Activated CD8-positive, alpha-beta memory T cell treated with anti-CD3 and anti-CD28 coated beads, Interleukin-2, amount 10 ng/mL, durations not matched to agents 7 days and 5 days (primary cell): Measurements from ENCODE around the gene BRCA2. TPM values are rescaled to one million over a fixed set of nuclear protein-coding genes. Genes with fewer than 3 reads are reported as not detected.
A peak's percentile ranks its signal among the peaks of the same experiment; 100 is the strongest.

Source experiments
- ATAC-seq: fragments of 150-1000 bp; cut with Tn5 transposase; one replicate; pipeline ENCODE4 v1.10.0; 2021; ENCODE audit warnings: moderate library complexity
- CTCF ChIA-PET: fragments of 350-600 bp; sonication (Branson Sonifier 250); formaldehyde crosslinking; loops from one replicate; lab custom pipeline; 2021; ENCODE audit warnings: antibody characterized with exemption; lab: Charles Lee
- DNase-seq: peaks from one replicate; pipeline ENCODE4 v3.0.0-alpha.2; 2020
- H3K27ac Mint-ChIP-seq: one replicate; pipeline ENCODE4 v1.8.0; 2021; ENCODE audit warnings: mild to moderate bottlenecking, mixed read lengths
- H3K27me3 Mint-ChIP-seq: one replicate; pipeline ENCODE4 v1.8.0; 2021; ENCODE audit warnings: mixed read lengths
- H3K36me3 Mint-ChIP-seq: one replicate; pipeline ENCODE4 v1.8.0; 2021; ENCODE audit warnings: mild to moderate bottlenecking, mixed read lengths
- H3K4me1 Mint-ChIP-seq: one replicate; pipeline ENCODE4 v1.8.0; 2021; ENCODE audit warnings: mixed read lengths
- H3K4me3 Mint-ChIP-seq: one replicate; pipeline ENCODE4 v1.8.0; 2021; ENCODE audit warnings: mild to moderate bottlenecking, moderate library complexity, mixed read lengths
- H3K9me3 Mint-ChIP-seq: one replicate; pipeline ENCODE4 v1.8.0; 2022; ENCODE audit warnings: low read depth, mixed read lengths
- total RNA-seq, 2 experiments: library from RNA; stranded (reverse); gene quantifications; one replicate each; pipeline ENCODE4 v1.2.3, GENCODE V29; 2021

Gene BRCA2
- total RNA-seq, 2 experiments from 2014 or later, result 25.1 to 37.8 TPM

DNA sequence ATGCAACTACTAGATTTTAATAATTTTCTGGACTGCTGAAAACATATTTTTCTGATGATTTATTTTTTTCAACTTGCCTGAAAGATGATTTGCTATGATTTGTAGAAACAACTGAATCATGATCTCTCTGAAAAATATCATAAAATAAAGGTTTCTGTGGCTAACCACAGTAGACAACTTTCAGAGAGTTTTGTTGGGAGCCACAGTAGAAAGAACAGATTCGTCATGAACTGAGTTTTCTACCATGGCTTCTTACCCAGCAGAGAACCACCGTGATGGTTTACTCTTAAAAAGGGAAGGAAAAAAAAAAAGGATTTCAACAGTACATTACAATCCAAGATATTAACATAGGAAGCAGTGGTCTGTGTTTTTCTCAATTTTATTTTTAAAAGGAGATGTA is 18.1 kb upstream of the BRCA2 start:
- no peaks in the 10 kb centered on the region for H3K9me3 Mint-ChIP-seq
- no peak for ATAC-seq
- peaks cover 36% of the 10 kb centered on the region for H3K27me3 Mint-ChIP-seq
- no peak overlapping the region for H3K4me3 Mint-ChIP-seq
- no peaks in the 10 kb centered on the region for H3K36me3 Mint-ChIP-seq
- no peak for DNase-seq
- H3K4me1 Mint-ChIP-seq, result peaks cover 6% of the 10 kb centered on the region
- CTCF ChIA-PET, result no interaction called here
- H3K27ac Mint-ChIP-seq, result no peak overlapping the region

GRCh38 chr13:32298695-32299094 is 16.6 kb upstream of the BRCA2 start:
- ATAC-seq, result no peak
- peaks cover 35% of the 10 kb centered on the region for H3K27me3 Mint-ChIP-seq
- H3K4me1 Mint-ChIP-seq, result peaks cover 6% of the 10 kb centered on the region
- DNase-seq, result no peak
- H3K4me3 Mint-ChIP-seq, result no peak overlapping the region
- CTCF ChIA-PET, result no interaction called here
- no peaks in the 10 kb centered on the region for H3K9me3 Mint-ChIP-seq
- no peaks in the 10 kb centered on the region for H3K36me3 Mint-ChIP-seq
- H3K27ac Mint-ChIP-seq, result no peak overlapping the region

DNA sequence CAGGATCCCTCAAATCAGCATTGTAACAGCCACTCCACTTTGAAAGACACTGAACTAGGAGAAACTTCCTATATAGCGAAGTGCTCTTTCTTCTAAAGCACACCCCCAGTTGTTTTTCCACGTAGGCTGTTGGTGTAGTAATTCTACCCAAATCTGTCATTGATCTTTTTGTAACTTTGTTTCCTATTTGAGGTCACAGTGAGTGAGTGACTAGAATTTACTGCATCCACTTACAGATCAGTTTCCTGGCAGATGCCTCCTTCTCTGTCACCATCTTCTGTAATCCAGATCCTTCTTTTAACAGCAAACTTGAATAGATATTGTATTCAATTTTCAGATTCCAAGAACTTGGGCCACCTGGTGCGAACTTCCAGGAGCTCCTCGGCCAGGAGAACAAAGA is 15.4 kb upstream of the BRCA2 start:
- ATAC-seq (peak; percentile 57), DNase-seq (no peak)
- Mint-ChIP-seq H3K27ac (no peak overlapping the region), H3K4me3 (no peak overlapping the region), H3K4me1 (peaks cover 6% of the 10 kb centered on the region), H3K9me3 (no peaks in the 10 kb centered on the region), H3K27me3 (peaks cover 31% of the 10 kb centered on the region), H3K36me3 (no peaks in the 10 kb centered on the region)
- CTCF ChIA-PET, result interaction anchor here (1.2 to 1.3 kb wide), 2 partner anchors 12 to 32 kb away, joined by 4 to 8 read pairs; no protein-coding TSS in a partner anchor

DNA sequence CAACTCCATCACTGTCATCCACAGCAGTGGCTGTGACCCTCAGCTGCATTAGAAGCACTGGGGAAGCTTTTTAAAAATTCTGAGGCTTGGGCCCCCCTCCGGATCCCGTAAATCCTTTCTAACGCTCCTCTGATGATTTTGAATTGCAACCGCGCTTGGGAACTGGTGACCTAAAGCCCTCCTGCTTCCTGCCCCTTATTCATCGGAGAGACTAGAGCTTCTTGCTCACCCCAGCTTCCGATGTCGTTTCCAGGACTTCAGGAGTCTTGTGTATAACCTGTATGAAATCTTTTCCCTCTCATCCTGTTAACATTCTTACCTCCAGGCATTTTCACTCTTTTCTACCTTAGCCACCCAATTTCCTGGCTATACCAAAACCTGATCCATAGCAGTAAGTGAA is 14.9 kb upstream of the BRCA2 start:
- DNase-seq (no peak), ATAC-seq (no peak)
- Mint-ChIP-seq H3K4me3 (no peak overlapping the region), H3K9me3 (no peaks in the 10 kb centered on the region), H3K4me1 (peaks cover 6% of the 10 kb centered on the region), H3K36me3 (no peaks in the 10 kb centered on the region), H3K27ac (no peak overlapping the region), H3K27me3 (peaks cover 30% of the 10 kb centered on the region)
- CTCF ChIA-PET, result interaction anchor here (1.2 to 1.5 kb wide), 3 partner anchors 11 to 32 kb away, joined by 3 to 8 read pairs (median 4); no protein-coding TSS in a partner anchor

DNA sequence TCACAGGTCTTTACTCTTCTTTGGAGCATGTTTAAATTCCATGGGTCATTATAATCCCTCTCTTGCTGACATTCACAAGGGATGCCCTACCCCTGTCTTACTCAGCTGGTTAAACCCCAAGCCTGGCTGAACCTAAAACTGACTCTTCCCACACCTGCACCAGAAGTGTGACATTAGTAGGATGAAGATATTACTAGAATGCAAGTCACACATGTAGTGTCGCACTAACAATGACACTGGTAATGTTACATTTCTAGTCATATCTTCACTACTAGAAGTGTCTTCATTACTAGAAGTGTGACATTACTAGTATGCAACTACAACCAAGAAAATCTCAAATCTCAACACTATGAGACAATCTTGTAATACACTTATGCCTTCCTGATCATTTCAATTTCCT is 14.4 kb upstream of the BRCA2 start:
- Mint-ChIP-seq H3K4me1 (peaks cover 6% of the 10 kb centered on the region), H3K27me3 (peaks cover 25% of the 10 kb centered on the region), H3K9me3 (no peaks in the 10 kb centered on the region), H3K36me3 (no peaks in the 10 kb centered on the region), H3K27ac (no peak overlapping the region), H3K4me3 (no peak overlapping the region)
- CTCF ChIA-PET, result interaction anchor here (1.2 to 1.5 kb wide), 3 partner anchors 11 to 33 kb away, joined by 3 to 8 read pairs (median 4); no protein-coding TSS in a partner anchor
- no peak for DNase-seq
- peak; percentile 45 for ATAC-seq

GRCh38 chr13:32302461-32302860 is 12.8 kb upstream of the BRCA2 start:
- H3K27me3 Mint-ChIP-seq, result peaks cover 13% of the 10 kb centered on the region
- DNase-seq, result no peak
- no peaks in the 10 kb centered on the region for H3K9me3 Mint-ChIP-seq
- CTCF ChIA-PET, result no interaction called here
- no peaks in the 10 kb centered on the region for H3K36me3 Mint-ChIP-seq
- H3K4me1 Mint-ChIP-seq, result peaks cover 3% of the 10 kb centered on the region
- no peak for ATAC-seq
- H3K4me3 Mint-ChIP-seq, result no peak overlapping the region
- H3K27ac Mint-ChIP-seq, result no peak overlapping the region

DNA sequence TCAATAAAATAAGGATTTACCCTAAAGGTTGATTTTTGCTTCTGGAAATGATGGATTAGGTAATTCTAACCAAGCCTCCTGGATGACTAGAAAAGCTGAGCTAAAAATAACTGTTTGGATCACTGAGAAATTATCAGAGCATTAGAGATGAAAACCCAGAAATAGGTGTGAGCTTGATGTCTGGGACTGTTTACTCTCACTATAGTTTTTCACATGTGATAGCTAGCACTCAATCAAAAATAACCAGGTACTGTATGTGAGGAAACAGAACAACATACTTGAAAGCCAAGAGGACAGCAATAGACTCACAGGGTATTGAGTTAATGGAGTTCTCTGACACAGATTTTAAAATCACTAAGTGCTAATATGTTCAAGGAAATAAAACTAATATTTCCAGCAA is 9.7 kb upstream of the BRCA2 start:
- DNase-seq, result no peak
- H3K36me3 Mint-ChIP-seq, result no peaks in the 10 kb centered on the region
- no peak for ATAC-seq
- H3K27ac Mint-ChIP-seq, result no peak overlapping the region
- no peaks in the 10 kb centered on the region for H3K9me3 Mint-ChIP-seq
- peaks cover 16% of the 10 kb centered on the region for H3K4me1 Mint-ChIP-seq
- H3K27me3 Mint-ChIP-seq, result peaks cover 2% of the 10 kb centered on the region
- no peak overlapping the region for H3K4me3 Mint-ChIP-seq
- CTCF ChIA-PET, result interaction anchor here (1.3 to 2.5 kb wide), 3 partner anchors 10 to 396 kb away, joined by 3 to 8 read pairs (median 8); partner anchors contain the start of genes BRCA2 and ZAR1L

DNA sequence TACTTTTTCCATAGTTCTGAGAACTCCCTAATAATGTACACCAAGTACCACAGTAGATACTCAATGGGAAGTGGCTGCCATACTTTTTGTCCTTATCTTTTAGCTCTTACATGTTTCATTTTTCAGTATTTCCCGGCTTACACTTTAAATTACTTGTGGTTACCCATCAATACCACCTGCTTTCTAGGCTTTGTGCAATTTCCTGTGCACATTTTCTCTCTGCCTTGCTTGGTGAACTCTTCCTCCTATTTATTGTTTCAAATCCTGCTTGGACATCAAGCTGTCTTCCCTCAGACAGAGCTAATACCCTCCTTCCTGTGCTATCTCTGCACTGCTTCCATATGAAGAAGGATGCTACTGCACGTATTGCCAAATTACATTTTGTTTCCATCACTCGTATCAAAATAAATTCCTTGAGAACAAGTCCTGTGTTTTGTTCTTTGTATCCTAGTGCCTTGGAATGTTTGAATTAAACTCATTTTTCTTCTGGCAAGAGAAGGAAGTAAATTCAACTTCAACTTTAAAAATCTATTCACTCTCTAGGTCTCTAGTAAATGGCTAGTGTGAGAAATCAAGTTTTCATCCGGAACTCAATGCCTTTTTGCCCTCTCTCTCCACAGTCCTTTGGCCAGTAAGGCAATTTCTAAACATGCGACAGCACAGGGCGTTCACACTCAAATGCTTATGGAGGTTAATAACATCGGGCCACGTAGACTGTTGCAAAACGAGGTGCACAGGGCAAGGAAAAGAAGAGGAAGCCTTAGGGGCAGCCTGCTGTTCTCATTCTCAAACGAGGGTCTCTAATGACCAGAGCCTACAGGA is 5.8 kb upstream of the BRCA2 start:
- no peak overlapping the region for H3K27ac Mint-ChIP-seq
- ATAC-seq, result peak; percentile 21
- H3K27me3 Mint-ChIP-seq, result peaks cover 2% of the 10 kb centered on the region
- H3K4me3 Mint-ChIP-seq, result no peak overlapping the region
- no peaks in the 10 kb centered on the region for H3K36me3 Mint-ChIP-seq
- H3K4me1 Mint-ChIP-seq, result peaks cover 24% of the 10 kb centered on the region
- H3K9me3 Mint-ChIP-seq, result no peaks in the 10 kb centered on the region
- no peak for DNase-seq
- CTCF ChIA-PET, result interaction anchor here (1.3 to 2.9 kb wide), 2 partner anchors 35 to 400 kb away, joined by 3 to 10 read pairs; no protein-coding TSS in a partner anchor

DNA sequence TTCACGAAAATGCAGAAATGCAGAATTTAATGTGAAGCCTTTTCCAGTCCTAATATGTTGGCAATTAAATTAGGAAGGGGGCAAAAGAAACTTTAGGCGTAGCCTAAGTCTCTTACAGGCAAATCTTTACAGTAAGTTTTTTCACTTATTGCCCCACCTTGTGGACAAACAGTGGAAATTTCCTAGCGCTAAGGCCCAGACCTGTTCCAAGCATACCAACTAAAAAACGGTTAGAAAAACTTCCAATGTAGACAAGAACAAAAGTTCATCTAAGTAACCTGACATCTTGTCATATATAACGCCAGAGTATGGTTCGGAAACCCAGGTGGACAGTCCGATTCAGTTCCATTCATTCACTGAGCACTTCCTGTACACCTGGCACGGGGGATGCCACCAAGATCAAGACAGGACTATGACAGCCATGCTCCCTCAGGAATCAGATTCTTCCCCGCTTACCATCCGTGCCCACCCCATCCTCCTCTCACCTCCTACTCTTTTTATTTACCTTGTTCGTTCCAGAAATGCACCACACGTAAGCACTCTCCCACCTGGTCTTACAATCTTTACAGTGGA is 5.1 kb upstream of the BRCA2 start:
- H3K36me3 Mint-ChIP-seq, result no peaks in the 10 kb centered on the region
- DNase-seq (no peak), ATAC-seq (peak; percentile 62)
- peaks cover 29% of the 10 kb centered on the region for H3K4me1 Mint-ChIP-seq
- peaks cover 2% of the 10 kb centered on the region for H3K27me3 Mint-ChIP-seq
- H3K27ac Mint-ChIP-seq, result no peak overlapping the region
- CTCF ChIA-PET, result no interaction called here
- H3K9me3 Mint-ChIP-seq, result no peaks in the 10 kb centered on the region
- no peak overlapping the region for H3K4me3 Mint-ChIP-seq

DNA sequence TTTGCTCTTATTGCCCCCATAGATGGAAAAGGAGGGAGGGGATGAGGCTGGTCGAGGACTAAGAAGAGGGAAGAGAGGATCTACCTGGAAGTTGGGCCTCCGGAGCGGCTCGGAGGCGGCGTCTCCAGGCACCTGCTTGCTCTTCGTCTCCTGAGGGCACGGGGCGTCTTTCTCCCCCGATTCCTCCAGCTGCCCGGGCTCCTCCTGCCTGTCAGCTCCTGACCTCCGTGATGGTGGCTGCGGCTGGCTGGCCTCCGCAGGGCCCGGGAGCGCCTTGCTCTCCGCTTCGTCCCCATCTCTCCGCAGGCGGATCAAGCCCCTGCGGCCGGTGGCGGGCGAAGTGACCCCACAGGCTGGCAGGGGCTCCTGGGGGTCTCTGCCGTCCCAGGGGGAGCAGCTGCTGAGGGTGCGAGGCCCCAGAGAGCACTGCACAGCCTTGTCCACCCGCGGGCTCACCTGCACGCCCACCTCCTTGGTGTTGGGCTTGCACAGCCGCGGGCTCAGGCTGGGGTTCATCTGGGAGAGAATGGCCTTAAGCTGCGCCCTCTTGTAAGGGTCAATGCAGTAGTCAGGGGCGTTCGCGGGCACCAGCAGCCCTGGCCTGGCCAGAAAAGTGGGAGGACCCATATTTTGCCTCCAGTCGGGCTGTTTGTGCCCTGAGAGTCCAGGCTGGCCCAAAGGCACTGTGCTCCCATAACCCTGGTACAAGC is 4.0 kb upstream of the BRCA2 start:
- no peak overlapping the region for H3K4me3 Mint-ChIP-seq
- ATAC-seq, result no peak
- H3K9me3 Mint-ChIP-seq, result no peaks in the 10 kb centered on the region

DNA sequence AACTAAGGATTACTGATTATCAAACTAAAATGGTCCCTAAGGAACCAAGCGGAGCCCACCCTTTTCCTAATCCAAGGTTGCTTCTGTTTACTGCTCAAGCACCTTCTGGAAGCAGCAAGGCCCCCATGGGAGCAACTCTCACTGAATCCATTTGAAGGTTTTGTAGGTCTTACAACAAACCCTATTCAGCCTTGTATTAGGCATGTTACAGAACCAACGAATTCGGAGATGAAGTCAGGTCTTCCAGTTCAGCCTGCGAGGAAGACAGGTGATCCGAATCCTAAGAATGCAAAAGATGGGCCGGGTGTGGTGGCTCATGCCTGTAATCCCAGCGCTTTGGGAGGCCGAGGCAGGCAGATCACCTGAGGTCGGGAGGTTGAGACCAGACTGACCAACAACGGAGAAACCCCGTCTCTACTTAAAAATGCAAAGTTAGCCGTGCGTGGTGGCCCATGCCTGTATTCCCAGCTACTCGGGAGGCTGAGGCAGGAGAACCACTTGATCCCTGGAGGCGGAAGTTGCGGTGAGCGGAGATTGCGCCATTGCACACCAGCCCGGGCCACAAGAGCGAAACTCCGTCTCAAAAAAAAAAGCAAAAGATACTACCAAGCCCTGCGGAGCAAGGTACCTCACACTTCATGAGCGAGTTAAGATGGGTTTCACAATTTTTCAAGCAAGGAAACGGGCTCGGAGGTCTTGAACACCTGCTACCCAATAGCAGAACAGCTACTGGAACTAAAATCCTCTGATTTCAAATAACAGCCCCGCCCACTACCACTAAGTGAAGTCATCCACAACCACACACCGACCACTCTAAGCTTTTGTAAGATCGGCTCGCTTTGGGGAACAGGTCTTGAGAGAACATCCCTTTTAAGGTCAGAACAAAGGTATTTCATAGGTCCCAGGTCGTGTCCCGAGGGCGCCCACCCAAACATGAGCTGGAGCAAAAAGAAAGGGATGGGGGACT is 754 bp upstream of the BRCA2 start:
- CTCF ChIA-PET, result interaction anchor here (0.7 to 2.4 kb wide), 12 partner anchors 8 to 1503 kb away, joined by 3 to 9 read pairs (median 4); partner anchors contain the start of genes PDS5B and RFC3
- Mint-ChIP-seq H3K27me3 (no peaks in the 10 kb centered on the region), H3K4me3 (peak overlapping the region; percentile 93), H3K9me3 (no peaks in the 10 kb centered on the region), H3K27ac (peak overlapping the region; percentile 100), H3K4me1 (peaks cover 42% of the 10 kb centered on the region), H3K36me3 (peaks cover 17% of the 10 kb centered on the region)
- ATAC-seq, result peak; percentile 67
- DNase-seq, result peak; percentile 86

More for the DNA sequence above, 4.0 kb upstream of the BRCA2 start:
- Mint-ChIP-seq H3K4me1 (peaks cover 29% of the 10 kb centered on the region), H3K36me3 (peaks cover 3% of the 10 kb centered on the region), H3K27me3 (peaks cover 2% of the 10 kb centered on the region), H3K27ac (no peak overlapping the region)
- CTCF ChIA-PET, result interaction anchor here (1.0 to 2.2 kb wide), 3 partner anchors 11 to 402 kb away, joined by 3 to 8 read pairs (median 4); no protein-coding TSS in a partner anchor
- no peak for DNase-seq

GRCh38 chr13:32316028-32316339 is 676 bp downstream of the BRCA2 start:
- DNase-seq, result no peak
- H3K36me3 Mint-ChIP-seq, result peaks cover 29% of the 10 kb centered on the region
- no peaks in the 10 kb centered on the region for H3K9me3 Mint-ChIP-seq
- no peaks in the 10 kb centered on the region for H3K27me3 Mint-ChIP-seq
- peak overlapping the region; percentile 100 for H3K27ac Mint-ChIP-seq
- CTCF ChIA-PET, result interaction anchor here (1.1 to 2.4 kb wide), 8 partner anchors 10 to 492 kb away, joined by 3 to 9 read pairs (median 5); partner anchors contain the start of gene PDS5B
- H3K4me3 Mint-ChIP-seq, result peak overlapping the region; percentile 93
- ATAC-seq, result peak; percentile 24
- peaks cover 45% of the 10 kb centered on the region for H3K4me1 Mint-ChIP-seq
